Measurements from ENCODE around the gene SLC6A7. TPM values are rescaled to one million over a fixed set of nuclear protein-coding genes. Genes with fewer than 3 reads are reported as not detected.

The SLC6A7 gene
- total and polyA plus RNA-seq, 2 experiments from 2014 or later = not detected

DNA sequence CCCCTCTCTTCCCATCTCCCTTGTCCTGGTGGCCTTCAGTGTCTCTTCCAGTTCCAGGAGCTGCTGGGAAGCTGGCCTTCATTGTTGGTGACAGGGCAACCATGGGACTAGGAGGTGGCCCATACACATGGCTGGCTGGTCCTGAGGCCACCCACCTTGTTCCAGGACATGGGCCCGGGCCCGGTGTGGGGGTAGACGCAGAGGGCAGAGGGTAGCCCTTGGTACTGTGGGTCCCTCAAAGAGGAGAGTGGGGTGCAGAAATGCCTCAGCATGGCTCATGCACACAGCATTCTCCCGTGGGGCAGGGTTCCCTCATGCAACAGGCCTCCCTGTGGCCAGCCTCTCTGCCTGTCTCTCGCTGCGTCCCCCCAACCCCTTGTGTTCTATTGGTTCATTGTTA lies 20.8 kb downstream of the SLC6A7 start:
- TF ChIP-seq, protein P1, sequence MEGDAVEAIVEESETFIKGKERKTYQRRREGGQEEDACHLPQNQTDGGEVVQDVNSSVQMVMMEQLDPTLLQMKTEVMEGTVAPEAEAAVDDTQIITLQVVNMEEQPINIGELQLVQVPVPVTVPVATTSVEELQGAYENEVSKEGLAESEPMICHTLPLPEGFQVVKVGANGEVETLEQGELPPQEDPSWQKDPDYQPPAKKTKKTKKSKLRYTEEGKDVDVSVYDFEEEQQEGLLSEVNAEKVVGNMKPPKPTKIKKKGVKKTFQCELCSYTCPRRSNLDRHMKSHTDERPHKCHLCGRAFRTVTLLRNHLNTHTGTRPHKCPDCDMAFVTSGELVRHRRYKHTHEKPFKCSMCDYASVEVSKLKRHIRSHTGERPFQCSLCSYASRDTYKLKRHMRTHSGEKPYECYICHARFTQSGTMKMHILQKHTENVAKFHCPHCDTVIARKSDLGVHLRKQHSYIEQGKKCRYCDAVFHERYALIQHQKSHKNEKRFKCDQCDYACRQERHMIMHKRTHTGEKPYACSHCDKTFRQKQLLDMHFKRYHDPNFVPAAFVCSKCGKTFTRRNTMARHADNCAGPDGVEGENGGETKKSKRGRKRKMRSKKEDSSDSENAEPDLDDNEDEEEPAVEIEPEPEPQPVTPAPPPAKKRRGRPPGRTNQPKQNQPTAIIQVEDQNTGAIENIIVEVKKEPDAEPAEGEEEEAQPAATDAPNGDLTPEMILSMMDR (IDR thresholded peaks at IDR 0.05; ENCODE audit: low read depth, low read length) = no peak
- Histone ChIP-seq H3K9me3 (ENCODE audit: low read depth) (no peaks in the 10 kb centered on the region), H3K36me3 (no peaks in the 10 kb centered on the region), H3K27ac (no peak overlapping the region), H3K4me1 (ENCODE audit: low read depth) (no peaks in the 10 kb centered on the region), H3K27me3 (no peaks in the 10 kb centered on the region), H3K4me3 (no peak overlapping the region)
- no peak for DNase-seq (ENCODE audit: low read depth in 1 of 2, low spot score in 1 of 2)

DNA sequence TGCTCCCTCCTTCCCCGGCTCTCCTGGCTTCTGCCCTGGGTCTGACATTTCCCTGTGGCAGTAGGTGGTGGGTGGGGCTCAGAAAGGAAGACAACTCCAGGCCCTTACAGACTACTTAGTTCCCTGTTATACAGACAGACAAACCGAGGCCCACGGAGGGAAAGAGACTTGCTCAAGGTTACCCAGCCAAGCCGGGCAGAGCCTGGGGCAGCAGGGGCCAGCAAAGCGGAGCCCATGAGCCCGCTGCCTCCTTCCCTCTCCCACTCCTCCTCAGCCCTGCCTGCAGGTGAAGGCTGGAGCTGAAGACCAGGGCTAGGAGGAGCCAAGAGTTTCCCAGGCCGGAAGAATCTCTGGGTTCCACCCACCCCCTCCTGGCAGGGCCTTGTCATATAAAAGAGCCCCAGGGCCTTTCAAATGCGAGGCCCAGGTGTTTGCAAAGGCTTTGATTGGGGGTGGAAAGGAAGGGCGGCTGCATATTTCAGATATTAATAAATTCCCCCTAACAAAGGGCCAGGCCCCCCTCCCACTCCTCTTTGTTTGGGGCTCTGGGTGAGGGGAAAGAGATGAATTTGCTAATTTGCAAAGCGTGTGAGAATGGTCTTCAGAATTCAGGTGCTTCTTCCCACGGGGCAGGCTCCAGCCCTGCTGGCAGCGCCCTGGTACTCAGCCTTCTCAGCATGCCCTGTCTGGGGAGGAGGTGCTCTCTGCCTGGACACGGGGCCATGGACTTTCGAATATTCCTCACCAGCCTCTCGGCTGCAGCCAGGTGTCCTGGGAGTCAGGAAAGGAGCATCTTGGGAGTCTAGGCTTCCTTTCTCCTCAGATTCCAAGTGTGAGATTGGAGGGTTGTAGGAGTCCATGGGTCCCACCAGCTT lies 21.5 kb downstream of the SLC6A7 start:
- H3K9me3 ChIP-seq (ENCODE audit: low read depth) = no peaks in the 10 kb centered on the region
- no peaks in the 10 kb centered on the region for H3K36me3 ChIP-seq
- H3K27ac ChIP-seq = no peak overlapping the region
- no peak for DNase-seq (ENCODE audit: low read depth in 1 of 2, low spot score in 1 of 2)
- no peaks in the 10 kb centered on the region for H3K4me1 ChIP-seq (ENCODE audit: low read depth)
- TF ChIP-seq, protein P1 (IDR thresholded peaks at IDR 0.05; ENCODE audit: low read depth, low read length) = no peak
- no peaks in the 10 kb centered on the region for H3K27me3 ChIP-seq
- no peak overlapping the region for H3K4me3 ChIP-seq

DNA sequence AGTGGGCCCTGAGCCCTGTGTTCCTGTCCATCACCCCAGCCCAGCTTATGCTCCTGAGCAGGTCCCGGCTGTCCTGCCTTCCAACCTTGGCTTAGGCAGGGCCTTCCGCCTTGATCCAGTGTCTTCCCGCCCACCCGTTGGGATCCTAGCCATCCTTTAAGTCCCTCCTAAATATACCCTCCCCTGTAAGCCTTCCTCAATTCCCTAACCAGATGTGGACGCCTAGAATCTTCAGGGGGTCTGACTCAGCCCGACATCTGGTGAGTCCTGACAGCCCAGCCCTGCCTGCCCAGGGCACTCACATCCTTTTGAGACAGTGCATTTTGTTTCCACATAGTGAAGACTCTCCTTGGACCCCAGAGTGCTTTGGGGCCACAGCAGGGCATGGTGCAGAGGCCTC lies 23.7 kb downstream of the SLC6A7 start:
- H3K36me3 ChIP-seq = no peaks in the 10 kb centered on the region
- H3K4me3 ChIP-seq = no peak overlapping the region
- H3K9me3 ChIP-seq (ENCODE audit: low read depth) = no peaks in the 10 kb centered on the region
- TF ChIP-seq, protein P1 (IDR thresholded peaks at IDR 0.05; ENCODE audit: low read depth, low read length) = no peak
- peak in 1 of 2 donors; percentile 33 for DNase-seq (ENCODE audit: low read depth in 1 of 2, low spot score in 1 of 2)
- no peak overlapping the region for H3K27ac ChIP-seq
- H3K27me3 ChIP-seq = peaks cover 4% of the 10 kb centered on the region
- no peaks in the 10 kb centered on the region for H3K4me1 ChIP-seq (ENCODE audit: low read depth)

DNA sequence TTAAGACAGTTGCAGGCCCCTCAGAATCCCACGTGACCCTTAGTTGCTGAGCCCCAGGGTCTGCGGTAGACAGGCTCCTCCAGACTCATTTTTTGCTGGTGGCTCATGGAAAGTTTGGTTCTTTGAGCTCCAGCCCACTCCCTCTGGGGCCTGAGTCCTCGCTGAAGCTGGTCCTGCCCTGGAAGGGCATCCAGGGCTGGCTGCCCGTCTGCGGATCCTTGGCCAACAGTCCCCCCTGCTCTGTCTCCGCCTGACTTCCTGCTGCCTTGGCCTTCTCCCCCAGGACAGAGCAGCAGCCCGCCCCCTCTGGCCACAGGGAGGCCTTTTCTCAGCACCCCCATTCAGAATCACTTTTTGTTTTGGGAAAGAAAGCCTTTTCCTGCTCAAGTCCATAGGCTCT lies 24.4 kb downstream of the SLC6A7 start:
- Histone ChIP-seq H3K4me1 (ENCODE audit: low read depth) (no peaks in the 10 kb centered on the region), H3K9me3 (ENCODE audit: low read depth) (no peaks in the 10 kb centered on the region), H3K27me3 (peaks cover 4% of the 10 kb centered on the region), H3K4me3 (no peak overlapping the region), H3K36me3 (no peaks in the 10 kb centered on the region), H3K27ac (no peak overlapping the region)
- peak in 1 of 2 donors; percentile 27 for DNase-seq (ENCODE audit: low read depth in 1 of 2, low spot score in 1 of 2)
- TF ChIP-seq, protein P1 (IDR thresholded peaks at IDR 0.05; ENCODE audit: low read depth, low read length) = peak; percentile 27

DNA sequence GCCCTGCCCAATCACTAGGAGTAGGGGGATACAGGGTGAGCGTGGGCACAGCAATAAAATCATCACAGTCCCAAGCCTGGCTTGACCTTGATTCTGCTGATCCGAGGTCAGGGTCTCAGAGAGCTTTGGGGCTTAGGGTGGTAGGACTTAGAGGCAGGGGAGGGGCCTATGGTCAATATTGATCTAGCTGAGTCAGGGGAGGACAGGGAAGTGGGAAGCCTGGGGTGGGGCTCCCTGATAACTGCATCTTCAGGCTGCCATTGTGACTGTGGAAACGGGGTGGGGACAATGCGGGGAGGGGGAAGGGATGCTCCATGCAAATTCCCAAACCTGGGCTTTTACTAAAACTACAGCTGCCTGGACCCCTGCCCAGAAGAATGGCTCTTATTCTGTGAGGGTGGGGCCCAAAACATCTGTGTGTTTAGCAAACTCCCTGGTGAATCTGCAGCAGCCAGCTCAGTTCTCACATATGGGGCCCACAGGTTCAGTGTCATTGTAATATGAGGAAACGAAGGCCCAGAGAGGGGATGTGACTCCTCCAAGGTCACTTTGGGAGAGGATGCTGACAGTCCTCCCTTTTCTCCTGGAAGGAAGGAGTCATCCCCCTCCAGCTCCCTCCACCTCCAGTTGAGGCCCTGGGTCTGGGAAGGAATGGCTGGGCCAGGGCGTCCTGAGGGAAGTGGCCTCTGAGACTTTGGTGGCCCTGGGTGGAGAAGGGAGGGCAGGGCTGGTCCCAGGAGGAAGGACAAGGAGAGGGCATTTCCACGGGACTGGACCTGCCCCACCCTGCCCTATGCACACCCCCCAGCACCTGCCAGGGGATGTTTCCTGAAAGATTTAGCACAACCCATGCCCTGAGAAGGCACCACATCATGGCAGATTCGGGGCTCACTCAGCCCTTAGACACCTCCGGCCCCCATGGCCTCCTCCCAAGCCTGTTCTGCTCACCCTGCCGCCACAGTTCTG lies 26.4 kb downstream of the SLC6A7 start:
- no peak for DNase-seq (ENCODE audit: low read depth in 1 of 2, low spot score in 1 of 2)
- Histone ChIP-seq H3K4me3 (no peak overlapping the region), H3K36me3 (no peaks in the 10 kb centered on the region), H3K4me1 (ENCODE audit: low read depth) (no peaks in the 10 kb centered on the region), H3K27me3 (peaks cover 4% of the 10 kb centered on the region), H3K9me3 (ENCODE audit: low read depth) (no peaks in the 10 kb centered on the region), H3K27ac (no peak overlapping the region)
- TF ChIP-seq, protein P1 (IDR thresholded peaks at IDR 0.05; ENCODE audit: low read depth, low read length) = no peak

Data from cardiac muscle cell (in vitro differentiated cells and primary cell).